OCI-LY3 (cell line): ENCODE results near the gene SPINK8.

Experiments
- CTCF ChIP-seq: fragments of 200-600, 300-600 bp; sonication (generic); IDR thresholded peaks from 2 replicates; pipeline ENCODE4 v1.5.1; 2014; ENCODE audit warnings: antibody characterized with exemption, low read length, low read depth
- EZH2phosphoT487 ChIP-seq: fragments of 200-600 bp; shearing (Covaris generic); IDR thresholded peaks from 2 replicates; pipeline ENCODE4 v1.6.1; 2018; ENCODE audit warnings: antibody characterized with exemption, mixed run types, low read depth

- TF ChIP-seq CTCF (no peak), EZH2phosphoT487 (no peak)
Measured at GRCh38 chr3:48352546-48352945, 19.1 kb upstream of the SPINK8 start.
